HG03095 (cell line): ENCODE measurements around the gene ITM2C.

ENCODE experiments used
- ATAC-seq: cut with Tn5 transposase; IDR thresholded peaks from one replicate; pipeline ENCODE4 v1.9.1; 2021; ENCODE audit warnings: moderate library complexity; ENCODE audit not compliant: unreplicated experiment

Gene ITM2C, protein sequence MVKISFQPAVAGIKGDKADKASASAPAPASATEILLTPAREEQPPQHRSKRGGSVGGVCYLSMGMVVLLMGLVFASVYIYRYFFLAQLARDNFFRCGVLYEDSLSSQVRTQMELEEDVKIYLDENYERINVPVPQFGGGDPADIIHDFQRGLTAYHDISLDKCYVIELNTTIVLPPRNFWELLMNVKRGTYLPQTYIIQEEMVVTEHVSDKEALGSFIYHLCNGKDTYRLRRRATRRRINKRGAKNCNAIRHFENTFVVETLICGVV

GRCh38 chr2:230864605-230865306, at the start of gene ITM2C:
ITM2C (plus strand) TSS chr2:230864942; CDS start chr2:230865026, 84 bp downstream.
- peak; percentile 64 for ATAC-seq

GRCh38 chr2:230815088-230815487, 49.7 kb upstream of the ITM2C start:
- no peak for ATAC-seq

- no peak for ATAC-seq
Measured at GRCh38 chr2:230816735-230817134, 48.0 kb upstream of the ITM2C start.

DNA sequence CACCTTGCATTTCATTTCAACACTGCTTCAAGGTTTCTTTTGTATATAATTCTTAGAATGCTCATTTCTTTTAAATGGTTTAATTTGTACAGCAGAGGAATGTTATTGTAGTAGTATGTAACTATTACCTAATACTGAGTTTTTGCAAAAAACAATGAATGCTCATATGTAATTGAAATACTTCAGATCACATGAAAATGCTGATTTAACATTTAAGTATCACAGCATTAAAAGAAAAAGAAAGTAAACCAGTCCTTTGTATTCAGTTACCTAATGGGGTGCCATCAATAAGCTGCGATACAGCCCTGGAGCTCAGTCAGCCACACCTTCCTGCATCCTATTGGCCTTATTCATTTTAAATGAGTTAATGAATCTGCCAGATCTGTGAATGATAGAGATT, 45.3 kb upstream of the ITM2C start:
- no peak for ATAC-seq

DNA sequence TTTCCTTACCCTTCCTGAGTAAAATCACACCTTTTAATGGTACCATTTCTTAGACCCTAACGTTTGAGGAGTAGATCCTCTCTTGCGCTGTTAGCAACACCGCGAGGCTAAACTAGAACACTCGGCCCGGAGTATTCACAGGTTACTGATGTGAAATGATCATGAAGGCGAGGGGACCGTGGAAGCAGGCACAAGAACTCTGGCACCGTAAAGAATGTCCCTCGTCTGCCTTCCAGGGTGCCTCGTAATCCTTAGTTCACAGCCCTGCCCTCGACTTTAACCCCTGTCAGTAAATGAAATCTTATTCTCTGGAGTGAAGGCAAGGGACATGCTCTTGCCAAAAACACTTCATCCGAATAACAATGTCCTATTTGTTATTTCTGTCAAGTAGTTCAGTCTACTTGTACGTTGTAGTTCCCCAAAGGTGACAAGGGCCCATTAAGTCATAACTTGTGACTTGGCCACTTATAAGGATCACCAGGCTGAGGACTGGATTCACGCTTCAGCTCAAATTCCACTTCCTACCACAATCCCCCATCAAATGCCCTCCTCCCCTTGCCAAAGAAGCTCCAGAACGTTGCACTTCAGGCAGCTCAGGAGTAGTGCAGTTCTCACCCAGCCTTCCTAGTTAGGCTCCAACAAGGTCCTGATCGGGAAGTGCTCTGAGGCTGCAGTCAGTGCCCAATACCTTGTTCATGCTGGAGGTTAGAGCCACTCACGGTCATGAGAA, 43.3 kb upstream of the ITM2C start:
- ATAC-seq, result no peak

GRCh38 chr2:230821991-230822520, 42.7 kb upstream of the ITM2C start:
- no peak for ATAC-seq

- no peak for ATAC-seq
Measured at GRCh38 chr2:230823264-230823964, 41.3 kb upstream of the ITM2C start.

GRCh38 chr2:230824406-230824978, 40.2 kb upstream of the ITM2C start:
- no peak for ATAC-seq

- no peak for ATAC-seq
Measured at GRCh38 chr2:230825354-230825753, 39.4 kb upstream of the ITM2C start.

GRCh38 chr2:230827774-230828271, 36.9 kb upstream of the ITM2C start:
- no peak for ATAC-seq

DNA sequence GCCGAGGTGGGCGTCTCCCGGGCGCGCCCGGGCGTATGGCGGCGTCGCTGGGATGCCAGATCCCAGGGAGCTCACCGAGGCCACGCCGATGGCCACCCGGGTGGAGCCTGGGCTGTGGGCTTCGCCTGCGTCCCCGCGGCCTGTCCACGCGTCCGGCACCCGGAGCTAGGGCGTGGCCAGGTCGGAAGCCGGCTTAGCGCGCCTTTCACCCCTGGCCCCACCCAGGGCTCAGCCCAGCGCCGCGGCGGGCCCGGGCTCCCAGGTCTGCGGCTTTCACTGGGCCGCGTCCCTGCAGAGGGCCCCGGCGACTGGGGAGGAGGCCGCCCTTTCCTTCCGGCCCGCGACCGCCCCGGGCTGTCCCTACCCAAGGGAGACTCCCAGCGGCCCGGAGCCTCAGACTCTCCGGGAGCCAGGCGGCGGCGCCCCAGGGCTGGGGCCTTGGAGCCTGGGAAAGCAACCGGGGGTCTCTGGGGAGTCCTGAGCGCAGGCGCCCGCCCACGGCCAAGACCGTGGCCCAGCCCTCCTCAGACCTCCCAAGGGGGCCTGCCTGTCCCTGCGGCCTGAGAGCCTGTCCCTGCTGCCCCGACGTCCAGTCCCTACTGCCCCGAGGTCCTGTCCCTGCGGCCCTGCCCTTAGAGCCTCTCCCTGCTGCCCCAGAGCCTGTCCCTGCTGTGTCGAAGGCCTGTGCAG, 36.3 kb upstream of the ITM2C start:
- no peak for ATAC-seq

GRCh38 chr2:230829293-230829692, 35.4 kb upstream of the ITM2C start:
- ATAC-seq, result no peak

GRCh38 chr2:230829959-230830358, 34.8 kb upstream of the ITM2C start:
- no peak for ATAC-seq

- ATAC-seq, result no peak
Measured at GRCh38 chr2:230830428-230830827, 34.3 kb upstream of the ITM2C start.

DNA sequence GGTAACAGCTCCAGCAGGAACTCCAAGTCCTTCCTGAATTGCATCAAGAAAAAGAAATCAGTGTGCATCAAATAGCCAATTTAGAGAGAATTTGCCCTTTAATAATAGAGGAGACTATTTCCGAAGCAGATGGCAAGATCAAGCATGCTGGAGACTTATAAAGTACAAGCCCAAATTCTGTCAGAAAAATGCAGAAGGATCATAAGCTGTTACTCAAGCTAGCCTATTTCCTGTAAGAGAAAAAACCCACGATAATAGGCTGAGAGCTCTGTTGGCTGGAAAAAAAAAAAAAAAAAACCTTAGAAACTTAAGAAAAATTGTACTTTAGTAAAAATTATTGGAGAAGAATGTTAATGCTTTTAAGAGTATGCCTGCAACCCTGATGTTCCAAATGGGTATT, 24.4 kb upstream of the ITM2C start:
- no peak for ATAC-seq

GRCh38 chr2:230842473-230842872, 22.3 kb upstream of the ITM2C start:
- no peak for ATAC-seq

- ATAC-seq, result no peak
Measured at GRCh38 chr2:230843132-230843531, 21.6 kb upstream of the ITM2C start.

DNA sequence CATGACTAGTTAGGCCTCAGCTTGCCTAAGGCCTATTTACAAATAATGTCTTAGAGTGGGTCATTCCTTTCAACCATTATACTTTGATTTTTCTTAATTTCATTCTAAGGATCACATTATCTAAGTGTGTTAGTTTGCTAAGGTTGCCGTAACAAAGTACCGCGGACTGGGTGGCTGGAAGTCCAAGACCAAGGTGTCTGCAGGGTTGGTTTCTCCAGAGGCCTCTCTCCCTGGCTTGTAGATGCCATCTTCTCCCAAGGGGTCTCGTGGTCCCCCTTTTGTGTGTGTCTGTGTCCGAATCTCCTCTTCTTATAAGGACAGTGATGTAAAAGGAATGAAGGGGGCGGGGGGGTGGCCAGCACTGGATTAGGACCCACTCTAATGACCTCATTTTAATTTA, 18.4 kb upstream of the ITM2C start:
- no peak for ATAC-seq

GRCh38 chr2:230847883-230848388, 16.8 kb upstream of the ITM2C start:
- ATAC-seq, result no peak
